ENCODE measurements around the gene BAZ1A.

DNA sequence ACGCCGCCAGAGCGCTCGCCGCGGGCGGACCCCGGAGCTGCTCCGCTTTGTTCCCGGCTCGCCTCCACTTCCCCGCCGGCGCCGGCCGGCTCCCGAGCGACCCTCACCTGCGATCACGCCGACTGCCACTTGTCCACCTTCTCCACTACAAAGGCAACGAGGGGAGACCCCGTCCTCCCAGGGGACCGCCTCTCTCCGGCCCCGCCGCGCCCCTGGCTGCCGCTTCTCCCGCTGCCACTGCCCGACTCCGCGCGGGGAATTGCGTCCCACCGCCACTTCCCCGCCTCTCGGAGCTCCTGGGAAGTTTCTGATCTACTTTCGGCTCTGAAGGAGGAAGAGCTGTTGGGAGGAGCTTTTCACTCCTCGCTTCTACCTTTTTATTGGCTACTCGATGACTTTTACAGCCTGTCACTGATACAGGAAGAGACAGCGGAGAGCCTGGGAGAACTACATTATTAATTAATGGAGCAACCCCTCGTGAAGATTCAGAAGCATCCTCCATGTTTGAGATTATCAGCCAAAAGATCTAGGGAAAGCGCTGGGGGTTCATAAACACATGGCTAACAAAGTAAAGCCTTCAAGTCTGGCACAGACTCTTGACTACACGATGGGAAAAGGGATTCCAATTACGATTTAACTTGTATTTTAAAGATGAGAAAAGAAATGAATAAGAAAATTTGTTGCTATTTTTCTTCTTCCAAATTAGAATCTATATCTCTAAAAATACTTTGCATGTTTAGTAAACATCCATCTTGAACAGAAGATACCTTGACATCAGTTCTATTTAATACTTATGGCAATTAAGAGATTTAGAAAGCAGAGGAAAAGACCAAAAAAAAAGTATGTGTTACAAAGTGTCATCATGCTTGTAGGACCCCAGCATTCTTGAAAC lies at the start of gene BAZ1A:
- TF ChIP-seq, protein P1, sequence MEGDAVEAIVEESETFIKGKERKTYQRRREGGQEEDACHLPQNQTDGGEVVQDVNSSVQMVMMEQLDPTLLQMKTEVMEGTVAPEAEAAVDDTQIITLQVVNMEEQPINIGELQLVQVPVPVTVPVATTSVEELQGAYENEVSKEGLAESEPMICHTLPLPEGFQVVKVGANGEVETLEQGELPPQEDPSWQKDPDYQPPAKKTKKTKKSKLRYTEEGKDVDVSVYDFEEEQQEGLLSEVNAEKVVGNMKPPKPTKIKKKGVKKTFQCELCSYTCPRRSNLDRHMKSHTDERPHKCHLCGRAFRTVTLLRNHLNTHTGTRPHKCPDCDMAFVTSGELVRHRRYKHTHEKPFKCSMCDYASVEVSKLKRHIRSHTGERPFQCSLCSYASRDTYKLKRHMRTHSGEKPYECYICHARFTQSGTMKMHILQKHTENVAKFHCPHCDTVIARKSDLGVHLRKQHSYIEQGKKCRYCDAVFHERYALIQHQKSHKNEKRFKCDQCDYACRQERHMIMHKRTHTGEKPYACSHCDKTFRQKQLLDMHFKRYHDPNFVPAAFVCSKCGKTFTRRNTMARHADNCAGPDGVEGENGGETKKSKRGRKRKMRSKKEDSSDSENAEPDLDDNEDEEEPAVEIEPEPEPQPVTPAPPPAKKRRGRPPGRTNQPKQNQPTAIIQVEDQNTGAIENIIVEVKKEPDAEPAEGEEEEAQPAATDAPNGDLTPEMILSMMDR (IDR thresholded peaks at IDR 0.05; ENCODE audit: low read length), result no peak
- TF ChIP-seq EZH2 (IDR thresholded peaks at IDR 0.05; ENCODE audit: borderline replicate concordance, low read length), result no peak
